DOHH2 (cell line): Measurements from ENCODE around the gene RBM25.

Source experiments
- CTCF ChIP-seq: fragments of 200-600 bp; sonication (generic); IDR thresholded peaks from one replicate; pipeline ENCODE4 v1.5.1; 2014; ENCODE audit warnings: antibody characterized with exemption, mild to moderate bottlenecking, low read depth, low read length; ENCODE audit not compliant: poor library complexity, severe bottlenecking
- EZH2phosphoT487 ChIP-seq: fragments of 200-600 bp; sonication (generic); IDR thresholded peaks from 2 replicates; pipeline ENCODE4 v1.6.1; 2017; ENCODE audit warnings: borderline replicate concordance, mild to moderate bottlenecking, antibody characterized with exemption, low read length, moderate library complexity, mixed read lengths

- TF ChIP-seq CTCF (no peak), EZH2phosphoT487 (no peak)
These were observed 57.8 kb downstream of the RBM25 start for GRCh38 chr14:73116079-73116665.
